HG03442 (cell line): Measurements from ENCODE around the gene ENGASE.
A peak's percentile ranks its signal among the peaks of the same experiment; 100 is the strongest.
"Not testable (repeated sequence)": the region's sequence is repeated elsewhere in the genome, so short reads cannot be mapped to it uniquely, and the experiment has no call there.

Source experiments
- ATAC-seq: cut with Tn5 transposase; IDR thresholded peaks from one replicate; pipeline ENCODE4 v1.9.1; 2021; ENCODE audit warnings: mild to moderate bottlenecking, moderate library complexity; ENCODE audit not compliant: unreplicated experiment

ENGASE gene

DNA sequence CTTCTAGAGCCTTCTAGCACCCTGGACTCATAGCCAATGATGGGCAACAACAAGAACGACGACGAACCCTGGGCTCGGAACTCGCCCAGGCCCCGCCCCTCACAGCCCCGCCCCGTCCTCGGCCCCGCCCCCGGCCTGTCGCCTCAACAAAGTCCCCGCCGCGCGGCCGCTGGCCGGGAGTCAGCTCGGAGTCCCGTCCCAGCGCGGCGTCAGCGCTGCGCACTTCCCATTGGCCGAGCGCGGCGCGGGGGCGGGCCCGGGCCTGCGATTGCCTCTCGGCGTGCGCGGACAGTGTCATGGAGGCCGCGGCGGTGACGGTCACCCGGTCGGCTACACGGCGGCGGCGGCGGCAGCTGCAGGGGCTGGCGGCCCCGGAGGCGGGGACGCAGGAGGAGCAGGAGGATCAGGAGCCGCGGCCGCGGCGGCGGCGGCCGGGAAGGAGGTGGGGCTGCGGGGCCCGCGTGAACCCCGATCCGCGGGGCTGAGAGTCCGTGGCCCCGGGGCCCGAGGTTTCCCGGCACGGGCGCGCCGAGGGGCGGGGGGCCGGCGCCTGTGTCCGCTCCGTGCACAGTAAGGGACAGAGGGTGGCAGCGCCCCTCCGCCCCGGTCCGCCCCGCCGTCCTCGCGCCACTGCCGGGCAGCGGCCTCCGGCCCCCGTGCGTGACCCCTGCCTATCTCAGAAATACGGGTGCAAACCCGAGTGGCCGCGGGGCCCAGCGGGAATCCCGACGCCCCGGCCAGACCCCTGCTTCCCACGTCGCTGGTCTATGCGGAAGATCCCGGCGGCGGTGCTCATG, at the start of gene ENGASE:
TSS of gene ENGASE (plus strand) at position 176 of the 797 bp plus-strand sequence. CDS start at position 297, 121 bp downstream.
- ATAC-seq: peak; percentile 86

- no peak for ATAC-seq
Measured at GRCh38 chr17:79024901-79025737, 49.5 kb upstream of the ENGASE start.

DNA sequence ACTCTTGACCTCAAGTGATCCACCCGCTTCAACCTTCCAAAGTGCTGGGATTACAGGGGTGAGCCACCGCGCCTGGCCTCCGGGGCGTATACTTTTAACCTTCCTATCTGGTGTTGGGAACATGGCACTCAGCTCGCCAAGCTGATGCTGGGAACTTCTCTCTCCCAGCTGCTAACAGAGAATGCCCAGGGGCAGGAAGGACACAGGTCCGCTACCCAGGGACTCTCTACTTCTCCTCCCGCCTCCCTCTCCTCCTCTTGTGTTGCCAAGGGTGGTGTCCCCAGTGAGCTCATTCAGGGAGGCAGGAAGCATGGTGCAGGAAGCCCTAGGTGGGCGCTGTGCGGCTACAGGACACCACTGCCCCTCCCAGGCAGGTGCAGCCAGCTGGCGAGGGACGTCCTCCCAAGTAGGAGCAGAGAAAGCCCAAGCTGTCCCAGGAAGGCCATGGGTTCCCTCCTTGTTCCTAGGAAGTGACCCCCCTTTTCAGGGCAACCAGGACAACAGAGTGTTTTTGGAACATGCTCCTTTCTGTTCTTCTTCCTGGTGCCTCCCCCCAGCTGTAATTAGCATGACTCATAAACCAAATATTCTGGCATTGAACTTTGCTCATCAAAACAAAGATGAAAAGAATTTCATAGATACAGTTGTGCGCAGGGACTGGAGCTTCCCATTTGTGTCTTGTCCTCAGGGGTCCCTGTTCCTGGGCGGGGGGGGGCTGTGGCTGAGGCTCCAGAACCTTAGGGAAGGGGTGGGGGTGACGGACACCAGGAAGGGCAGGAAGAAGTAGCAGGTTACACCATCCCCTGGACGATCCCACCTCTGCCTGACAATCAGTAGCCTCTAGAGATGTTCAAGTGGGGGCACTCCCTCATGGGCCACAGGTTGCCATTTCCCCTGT, 48.0 kb upstream of the ENGASE start:
- ATAC-seq: no peak

GRCh38 chr17:79027274-79027924, 47.2 kb upstream of the ENGASE start:
- ATAC-seq: no peak

DNA sequence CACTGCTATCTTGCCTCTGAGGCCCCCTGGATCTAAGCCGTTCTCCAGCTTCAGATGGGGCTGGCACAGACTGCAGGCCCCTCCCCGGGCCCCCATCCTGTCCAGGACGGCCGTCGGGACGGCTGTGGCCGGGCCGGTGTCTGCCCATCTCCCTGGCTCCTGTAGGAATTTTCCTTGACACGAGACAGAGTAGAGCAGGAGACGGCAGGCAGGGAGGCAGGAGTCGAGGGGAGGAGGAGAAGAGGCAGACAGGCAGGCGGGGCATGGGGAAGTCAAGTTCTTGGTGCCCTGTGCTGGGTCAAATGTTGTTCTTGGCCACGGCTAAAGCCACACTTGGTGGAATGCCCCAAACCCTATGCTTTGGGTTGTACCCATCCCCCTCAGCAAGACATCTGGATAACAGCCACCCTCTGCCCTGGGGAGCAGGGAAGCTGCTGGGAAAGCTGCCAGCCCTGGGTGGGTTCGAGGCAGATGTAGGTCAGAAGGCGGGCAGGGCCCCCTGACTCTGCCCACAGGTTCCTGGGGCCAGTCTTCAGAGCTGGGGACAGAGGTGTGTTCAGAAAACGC, 46.6 kb upstream of the ENGASE start:
- ATAC-seq: no peak

- no peak for ATAC-seq
Measured at GRCh38 chr17:79028496-79029326, 45.9 kb upstream of the ENGASE start.

- no peak for ATAC-seq
Measured at GRCh38 chr17:79029327-79030009, 45.2 kb upstream of the ENGASE start.

DNA sequence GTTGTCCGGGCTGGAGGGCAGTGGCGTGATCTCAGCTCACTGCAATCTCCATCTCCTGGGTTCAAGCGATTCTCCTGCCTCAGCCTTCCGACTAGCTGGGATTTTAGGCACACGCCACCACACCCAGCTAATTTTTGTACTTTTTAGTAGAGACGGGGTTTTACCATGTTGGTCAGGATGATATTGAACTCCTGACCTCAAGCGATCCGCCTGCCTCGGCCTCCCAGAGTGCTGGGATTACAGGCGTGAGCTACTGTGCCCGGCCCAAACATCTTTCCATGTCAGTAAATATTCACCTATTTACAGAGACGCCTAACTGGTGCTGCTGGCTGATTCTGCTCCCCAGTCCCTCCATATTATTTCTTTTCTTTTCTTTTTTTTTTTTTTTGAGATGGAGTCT, 44.0 kb upstream of the ENGASE start:
- not testable (repeated sequence) for ATAC-seq

- no peak for ATAC-seq
Measured at GRCh38 chr17:79031996-79032875, 42.4 kb upstream of the ENGASE start.

DNA sequence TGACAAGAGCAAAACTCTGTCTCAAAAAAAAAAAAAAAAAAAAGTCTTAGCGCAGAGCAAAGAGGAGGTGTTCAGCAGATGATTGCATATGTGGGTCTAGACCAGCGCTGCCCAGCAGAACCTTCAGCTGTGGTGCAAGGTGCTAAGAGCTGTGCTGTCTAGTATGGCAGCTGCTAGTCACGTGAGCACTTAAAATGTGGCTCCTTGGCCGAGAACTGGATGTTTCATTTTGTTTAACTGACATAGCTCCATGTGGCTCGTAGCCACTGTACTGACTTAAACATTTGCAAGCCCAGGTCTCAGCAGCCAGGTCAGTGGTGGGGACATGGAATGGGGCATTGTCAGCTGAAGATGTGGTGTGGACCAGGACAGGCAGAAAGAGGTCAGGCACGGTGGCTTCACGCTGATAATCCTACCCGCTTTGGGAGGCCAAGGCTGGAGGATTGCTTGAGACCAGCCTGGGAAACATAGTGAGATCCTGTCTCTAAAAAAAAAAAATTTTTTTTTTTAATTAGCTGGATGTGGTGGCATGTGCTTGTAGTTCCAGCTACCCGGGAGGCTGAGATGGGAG, 41.5 kb upstream of the ENGASE start:
- ATAC-seq: no peak

DNA sequence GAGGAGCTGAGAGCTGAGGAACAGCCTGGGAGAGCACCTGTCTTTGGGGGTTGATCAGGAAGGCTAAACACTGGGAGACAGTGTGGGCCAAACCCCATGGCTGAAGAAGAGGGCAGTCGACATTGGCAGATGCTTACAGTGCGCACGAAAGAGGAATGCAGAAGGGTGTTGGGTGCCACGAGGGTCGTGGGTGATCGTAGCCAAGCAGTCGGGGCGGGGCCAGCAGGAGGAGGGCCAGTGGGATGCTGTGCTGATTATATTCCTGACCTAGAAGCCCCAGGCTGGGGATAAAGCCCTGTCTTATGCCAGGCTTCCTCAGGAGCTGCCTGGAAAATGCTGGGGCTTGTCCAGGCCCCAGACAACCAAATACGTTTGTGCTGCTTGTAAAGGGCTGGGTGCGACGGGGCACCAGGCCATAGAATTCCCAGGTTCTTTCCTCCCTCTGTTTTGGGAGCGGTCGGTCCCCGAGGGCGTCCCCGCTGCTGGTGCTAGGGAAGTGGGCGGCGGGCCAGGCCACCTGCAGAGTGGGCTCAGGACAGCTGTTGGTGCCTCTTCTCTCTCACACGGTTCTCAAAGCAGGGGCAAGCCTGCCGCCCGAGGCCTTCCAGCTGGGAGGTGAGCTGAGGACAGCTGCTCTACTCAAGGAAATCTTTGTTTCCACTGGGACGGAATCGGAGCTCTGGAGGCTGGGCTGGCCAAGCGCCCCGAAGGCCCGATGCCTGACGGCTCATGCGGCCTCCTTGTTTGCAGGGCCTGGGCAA, 40.7 kb upstream of the ENGASE start:
- ATAC-seq: no peak

DNA sequence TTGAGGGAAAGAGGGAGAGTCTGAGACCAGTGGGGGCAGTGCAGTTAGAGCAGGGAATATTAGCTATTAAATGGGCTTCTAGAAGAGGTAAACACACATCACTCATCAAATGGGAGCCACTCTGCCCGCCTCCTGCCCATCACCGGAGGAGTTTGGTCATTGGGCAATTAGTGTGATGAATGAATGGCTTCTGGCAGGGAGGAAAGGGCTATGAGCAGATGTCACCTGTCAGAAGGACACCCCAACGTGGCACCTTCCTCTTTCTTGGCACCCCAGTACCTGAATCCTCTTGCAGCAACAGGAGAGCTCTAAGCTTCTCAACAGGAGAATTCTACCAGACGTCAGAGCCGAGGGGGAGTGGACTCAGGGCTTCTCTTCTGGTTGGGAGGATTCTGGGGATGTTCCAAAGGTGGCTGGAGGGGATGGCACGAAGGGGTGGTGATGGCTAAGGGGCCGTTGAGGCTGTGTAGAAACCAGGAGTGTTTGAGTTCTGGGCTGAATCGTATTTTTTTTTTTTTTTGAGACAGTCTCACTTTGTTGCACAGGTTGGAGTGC, 39.6 kb upstream of the ENGASE start:
- ATAC-seq: no peak

GRCh38 chr17:79035686-79036085, 38.9 kb upstream of the ENGASE start:
- no peak for ATAC-seq

GRCh38 chr17:79036181-79036580, 38.4 kb upstream of the ENGASE start:
- no peak for ATAC-seq

DNA sequence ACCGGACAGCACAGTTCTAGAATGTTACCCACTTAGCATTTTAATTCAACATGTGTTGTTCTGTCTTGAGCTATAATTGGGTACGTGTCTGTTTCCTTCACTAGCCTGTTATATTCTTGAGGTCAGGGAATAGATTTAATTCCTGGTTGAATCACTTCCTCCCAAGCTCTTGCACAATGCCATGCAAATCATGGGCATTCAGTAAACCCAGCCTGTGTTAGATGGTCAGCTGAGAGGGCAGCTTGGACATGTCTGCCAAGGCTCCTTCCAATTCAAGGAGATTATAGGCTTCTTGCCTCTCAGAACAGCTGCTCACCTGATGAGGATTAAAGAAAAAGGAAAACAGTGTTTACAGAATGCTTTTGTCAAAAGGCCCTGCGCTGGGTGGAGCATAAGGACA, 38.0 kb upstream of the ENGASE start:
- no peak for ATAC-seq

- no peak for ATAC-seq
Measured at GRCh38 chr17:79038545-79039135, 36.0 kb upstream of the ENGASE start.
